ENCODE data around the gene GAREM2. TPM values are rescaled to one million over a fixed set of nuclear protein-coding genes. Genes with fewer than 3 reads are reported as not detected.
A peak's percentile ranks its signal among the peaks of the same experiment; 100 is the strongest.

Gene GAREM2
- total RNA-seq, 2 donors from 2014 or later, result 2.1 TPM

DNA sequence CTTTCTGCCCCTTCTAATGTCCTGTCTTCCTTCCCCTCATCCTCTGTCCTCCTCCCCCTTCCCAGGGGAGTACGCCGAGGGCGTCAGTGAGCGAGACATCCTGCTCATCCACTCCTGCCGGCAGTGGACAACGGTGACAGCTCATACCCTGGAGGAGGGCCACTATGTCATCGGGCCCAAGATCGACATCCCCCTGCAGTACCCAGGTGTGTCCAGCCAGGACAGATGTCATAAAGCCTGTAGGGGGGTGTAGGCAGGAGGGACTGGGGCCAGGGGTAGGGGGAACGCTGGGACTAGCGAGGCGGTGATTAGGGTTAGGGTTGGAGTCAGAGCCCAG lies 3.4 kb downstream of the GAREM2 start:
- Mint-ChIP-seq H3K9me3 (no peaks in the 10 kb centered on the region), H3K27ac (no peak overlapping the region), H3K4me3 (no peak overlapping the region), H3K36me3 (ENCODE audit: low read depth) (peaks cover 11% of the 10 kb centered on the region), H3K27me3 (peaks cover 33% of the 10 kb centered on the region), H3K4me1 (peaks cover 9% of the 10 kb centered on the region)
- ATAC-seq (replicated peaks), result no peak

DNA sequence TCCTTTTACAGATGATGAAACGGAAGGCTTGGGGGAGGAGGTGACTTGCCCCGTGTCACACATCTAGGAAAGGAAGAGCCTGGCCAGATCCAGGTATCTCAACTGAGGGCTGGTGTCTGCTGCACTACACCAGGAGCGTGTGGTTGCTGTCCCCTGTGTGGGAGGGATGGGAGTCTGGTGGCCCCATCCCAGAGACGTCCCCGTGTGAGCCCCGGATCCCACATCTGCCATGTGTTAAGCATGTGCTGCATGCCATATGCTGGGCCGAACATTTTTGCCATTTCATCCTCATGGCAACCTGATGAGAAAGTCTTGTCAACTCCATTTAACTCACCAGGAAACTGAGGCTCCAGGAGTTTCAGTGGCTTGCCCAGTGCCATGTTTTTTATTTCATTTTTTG lies 4.2 kb downstream of the GAREM2 start:
- ATAC-seq (replicated peaks), result no peak
- peaks cover 4% of the 10 kb centered on the region for H3K4me1 Mint-ChIP-seq
- no peak overlapping the region for H3K27ac Mint-ChIP-seq
- peaks cover 2% of the 10 kb centered on the region for H3K36me3 Mint-ChIP-seq (ENCODE audit: low read depth)
- H3K4me3 Mint-ChIP-seq, result no peak overlapping the region
- H3K27me3 Mint-ChIP-seq, result peaks cover 26% of the 10 kb centered on the region
- H3K9me3 Mint-ChIP-seq, result no peaks in the 10 kb centered on the region

DNA sequence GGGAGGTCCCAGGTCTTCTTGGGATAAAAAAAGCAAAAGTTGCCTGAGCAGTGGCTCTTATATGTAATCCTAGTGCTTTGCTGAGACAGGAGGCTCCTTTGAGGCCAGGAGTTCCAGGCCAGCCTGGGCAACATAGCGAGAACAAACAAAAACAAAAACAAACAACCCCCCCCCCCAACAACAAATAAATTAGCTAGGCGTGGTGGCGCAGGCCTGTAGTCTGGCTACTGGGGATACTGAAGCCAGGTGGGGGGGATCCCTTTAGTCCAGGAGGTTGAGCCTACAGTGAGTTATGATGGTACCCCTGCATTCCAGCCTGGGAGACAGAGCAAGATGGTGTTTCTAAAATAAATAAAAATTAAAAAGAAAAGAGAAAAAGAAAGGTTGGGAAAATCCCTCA lies 5.4 kb downstream of the GAREM2 start:
- ATAC-seq (replicated peaks), result no peak
- H3K4me3 Mint-ChIP-seq, result peak overlapping the region; percentile 66

DNA sequence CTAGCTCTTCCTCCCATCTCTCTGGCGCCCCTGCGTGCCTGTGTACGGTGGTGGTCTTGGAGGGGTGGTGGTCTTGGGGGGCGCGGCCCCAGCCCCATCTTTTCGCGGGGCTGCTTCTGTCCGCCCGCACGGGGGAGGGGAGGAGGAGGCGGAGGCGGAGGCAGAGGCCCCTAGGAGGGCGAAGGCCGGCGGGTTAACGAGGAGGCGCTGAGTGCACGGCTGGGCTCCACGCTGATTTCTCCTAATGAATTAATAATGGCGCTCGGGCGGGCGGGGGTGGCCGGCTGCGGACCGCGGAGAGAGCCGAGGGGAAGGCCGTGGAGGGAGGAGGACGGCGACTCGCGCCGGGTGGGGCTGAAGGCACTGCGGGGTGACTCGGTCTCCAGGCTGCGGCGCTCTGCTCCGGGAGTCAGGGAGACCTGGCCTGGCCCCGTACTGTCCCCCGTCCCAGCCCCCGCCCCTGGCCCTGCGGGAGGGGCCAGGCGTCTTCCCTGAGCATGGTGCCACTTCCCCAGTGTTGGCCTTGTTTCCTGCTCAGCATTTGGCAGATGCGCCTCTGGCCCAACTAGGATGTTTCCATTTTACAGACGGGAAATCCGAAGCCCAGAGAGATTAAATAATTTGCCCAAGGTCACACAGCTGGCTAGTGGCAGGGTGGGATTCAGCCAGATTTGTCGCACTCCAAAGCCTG lies 6.0 kb downstream of the GAREM2 start:
- peak; percentile 67 for ATAC-seq (replicated peaks)
- H3K4me1 Mint-ChIP-seq, result peaks cover 4% of the 10 kb centered on the region
- H3K9me3 Mint-ChIP-seq, result no peaks in the 10 kb centered on the region
- H3K27ac Mint-ChIP-seq, result no peak overlapping the region
- peak overlapping the region; percentile 66 for H3K4me3 Mint-ChIP-seq
- no peaks in the 10 kb centered on the region for H3K36me3 Mint-ChIP-seq (ENCODE audit: low read depth)
- peaks cover 24% of the 10 kb centered on the region for H3K27me3 Mint-ChIP-seq

More for the DNA sequence above, 5.4 kb downstream of the GAREM2 start:
- Mint-ChIP-seq H3K27ac (no peak overlapping the region), H3K36me3 (ENCODE audit: low read depth) (no peaks in the 10 kb centered on the region), H3K27me3 (peaks cover 24% of the 10 kb centered on the region), H3K4me1 (peaks cover 4% of the 10 kb centered on the region), H3K9me3 (no peaks in the 10 kb centered on the region)

DNA sequence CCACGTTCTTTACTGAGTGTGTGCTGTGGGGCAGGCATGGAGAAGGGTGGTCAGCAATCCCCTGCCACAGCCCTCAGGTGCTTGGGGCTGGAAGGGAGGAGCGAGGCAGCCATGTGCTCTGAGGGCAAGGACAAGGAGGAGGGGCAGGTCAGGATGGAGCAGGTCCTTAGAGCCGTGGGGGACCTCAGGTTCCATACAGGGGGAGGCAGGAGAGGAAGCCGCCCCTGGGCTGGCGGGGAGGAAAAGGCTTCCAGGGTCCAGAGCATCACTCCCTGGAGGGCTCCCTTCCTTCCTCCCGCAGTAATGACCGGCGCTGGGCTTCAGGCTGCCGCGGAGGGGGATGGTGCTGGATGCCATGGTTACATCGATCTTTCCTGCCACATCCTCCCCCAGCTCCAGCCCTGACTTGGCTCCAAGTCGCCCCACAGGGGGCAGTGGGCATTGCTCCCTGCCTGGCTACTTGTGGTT lies 6.6 kb downstream of the GAREM2 start:
- peak; percentile 17 for ATAC-seq (replicated peaks)
- H3K27me3 Mint-ChIP-seq, result peaks cover 20% of the 10 kb centered on the region
- no peaks in the 10 kb centered on the region for H3K9me3 Mint-ChIP-seq
- peak overlapping the region; percentile 66 for H3K4me3 Mint-ChIP-seq
- H3K4me1 Mint-ChIP-seq, result peaks cover 4% of the 10 kb centered on the region
- no peak overlapping the region for H3K27ac Mint-ChIP-seq
- no peaks in the 10 kb centered on the region for H3K36me3 Mint-ChIP-seq (ENCODE audit: low read depth)

DNA sequence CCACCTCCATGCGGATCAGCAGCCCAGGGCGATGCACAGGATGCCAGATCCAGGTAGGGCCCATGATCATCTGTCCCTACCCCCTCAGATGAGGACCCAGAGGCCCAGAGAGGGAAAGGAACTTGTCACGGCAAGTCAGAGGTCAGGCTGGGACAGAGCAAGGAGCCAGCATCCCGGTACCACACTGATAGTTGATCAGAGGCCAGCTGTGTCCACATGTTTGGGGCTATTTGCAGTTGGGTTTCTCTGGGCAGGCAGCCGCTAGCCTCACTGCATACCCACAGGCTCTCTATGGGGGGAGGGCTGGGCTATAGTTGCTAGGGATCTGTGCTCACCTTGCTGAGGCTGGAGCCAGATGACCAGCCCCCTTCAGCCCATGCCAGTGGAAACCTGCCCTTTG lies 9.6 kb downstream of the GAREM2 start:
- peaks cover 10% of the 10 kb centered on the region for H3K4me1 Mint-ChIP-seq
- H3K27me3 Mint-ChIP-seq, result peaks cover 10% of the 10 kb centered on the region
- no peak for ATAC-seq (replicated peaks)
- no peak overlapping the region for H3K4me3 Mint-ChIP-seq
- H3K27ac Mint-ChIP-seq, result peak overlapping the region; percentile 46
- no peaks in the 10 kb centered on the region for H3K36me3 Mint-ChIP-seq (ENCODE audit: low read depth)
- no peaks in the 10 kb centered on the region for H3K9me3 Mint-ChIP-seq

DNA sequence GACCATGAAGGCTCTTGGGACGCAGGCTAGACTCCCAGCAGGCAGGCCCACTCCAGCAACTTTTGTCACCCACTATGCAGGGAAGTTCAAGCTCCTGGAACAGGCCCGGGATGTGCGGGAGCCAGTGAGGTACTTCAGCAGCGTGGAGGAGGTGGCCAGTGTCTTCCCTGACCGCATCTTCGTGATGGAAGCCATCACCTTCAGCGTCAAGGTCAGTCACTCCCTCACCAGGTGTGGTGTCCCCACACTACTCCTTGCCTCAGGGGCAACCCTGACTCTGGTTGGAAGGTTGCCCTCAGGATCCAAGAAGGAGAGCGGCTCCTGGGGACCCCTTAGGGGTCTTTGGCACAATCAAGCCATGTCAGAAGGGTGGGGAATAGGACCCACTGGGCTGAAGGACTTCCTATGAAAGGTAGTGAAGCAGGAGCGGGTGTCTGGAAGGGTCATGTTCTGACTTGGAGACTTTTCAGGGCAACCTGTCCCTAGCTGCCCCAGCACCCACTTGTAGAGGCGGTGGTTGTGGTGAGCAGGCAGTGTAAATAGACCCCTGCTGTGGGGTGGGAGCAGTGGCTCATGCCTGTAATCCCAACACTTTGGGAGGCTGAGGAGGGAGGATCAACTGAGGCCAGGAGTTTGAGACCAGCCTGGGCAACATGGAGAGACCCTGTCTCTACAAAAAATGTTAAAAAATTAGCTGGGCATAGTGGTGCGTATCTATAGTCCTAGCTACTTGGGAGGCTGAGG lies 10.2 kb downstream of the GAREM2 start:
- H3K4me1 Mint-ChIP-seq, result peaks cover 10% of the 10 kb centered on the region
- peaks cover 10% of the 10 kb centered on the region for H3K27me3 Mint-ChIP-seq
- peak overlapping the region; percentile 69 for H3K4me3 Mint-ChIP-seq
- H3K36me3 Mint-ChIP-seq (ENCODE audit: low read depth), result no peaks in the 10 kb centered on the region
- no peak for ATAC-seq (replicated peaks)
- no peak overlapping the region for H3K27ac Mint-ChIP-seq
- no peaks in the 10 kb centered on the region for H3K9me3 Mint-ChIP-seq

DNA sequence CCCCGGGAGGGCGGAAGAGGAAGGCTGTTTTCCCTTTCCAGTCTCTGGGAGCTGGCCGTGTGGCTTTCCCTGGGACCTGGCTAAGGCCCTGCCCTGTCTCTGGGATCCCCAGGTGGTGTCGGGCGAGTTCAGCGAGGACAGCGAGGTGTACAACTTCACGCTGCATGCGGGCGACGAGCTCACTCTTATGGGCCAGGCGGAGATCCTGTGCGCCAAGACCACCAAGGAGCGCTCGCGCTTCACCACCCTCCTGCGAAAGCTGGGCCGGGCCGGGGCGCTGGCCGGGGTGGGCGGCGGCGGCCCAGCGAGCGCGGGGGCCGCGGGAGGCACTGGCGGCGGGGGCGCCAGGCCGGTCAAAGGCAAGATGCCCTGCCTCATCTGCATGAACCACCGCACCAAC lies 11.2 kb downstream of the GAREM2 start:
- no peaks in the 10 kb centered on the region for H3K36me3 Mint-ChIP-seq (ENCODE audit: low read depth)
- peaks cover 10% of the 10 kb centered on the region for H3K27me3 Mint-ChIP-seq
- no peak for ATAC-seq (replicated peaks)
- no peak overlapping the region for H3K27ac Mint-ChIP-seq
- no peaks in the 10 kb centered on the region for H3K9me3 Mint-ChIP-seq
- H3K4me1 Mint-ChIP-seq, result peaks cover 9% of the 10 kb centered on the region
- H3K4me3 Mint-ChIP-seq, result peak overlapping the region; percentile 69

DNA sequence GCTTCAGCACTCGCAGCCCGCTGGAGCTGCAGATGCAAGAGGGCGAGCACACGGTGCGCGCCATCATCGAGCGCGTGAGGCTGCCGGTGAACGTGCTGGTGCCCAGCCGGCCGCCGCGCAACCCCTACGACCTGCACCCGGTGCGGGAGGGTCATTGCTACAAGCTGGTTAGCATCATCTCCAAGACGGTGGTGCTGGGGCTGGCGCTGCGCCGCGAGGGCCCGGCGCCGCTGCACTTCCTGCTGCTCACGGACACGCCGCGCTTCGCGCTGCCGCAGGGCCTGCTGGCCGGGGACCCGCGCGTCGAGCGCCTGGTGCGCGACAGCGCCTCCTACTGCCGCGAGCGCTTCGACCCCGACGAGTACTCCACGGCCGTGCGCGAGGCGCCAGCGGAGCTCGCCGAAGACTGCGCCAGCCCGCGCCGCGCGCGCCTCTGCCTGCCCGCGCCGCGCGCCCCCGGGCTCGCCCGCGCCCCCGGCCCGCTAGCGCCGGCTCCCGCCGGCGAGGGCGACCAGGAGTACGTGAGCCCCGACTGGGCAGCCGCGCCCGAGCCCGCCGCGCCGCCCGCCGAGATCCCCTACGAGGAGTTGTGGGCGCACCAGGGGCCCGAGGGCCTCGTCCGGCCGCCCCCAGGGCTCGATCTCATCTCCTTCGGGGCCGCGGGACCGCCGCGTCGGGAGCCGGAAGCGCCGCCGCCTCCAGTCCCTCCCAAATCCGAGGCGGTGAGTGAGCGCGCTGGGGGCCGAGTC lies 11.8 kb downstream of the GAREM2 start:
- peak; percentile 98 for ATAC-seq (replicated peaks)
- no peaks in the 10 kb centered on the region for H3K9me3 Mint-ChIP-seq
- H3K4me1 Mint-ChIP-seq, result peaks cover 6% of the 10 kb centered on the region
- H3K4me3 Mint-ChIP-seq, result peak overlapping the region; percentile 70
- peak overlapping the region; percentile 66 for H3K27ac Mint-ChIP-seq
- H3K36me3 Mint-ChIP-seq (ENCODE audit: low read depth), result no peaks in the 10 kb centered on the region
- peaks cover 7% of the 10 kb centered on the region for H3K27me3 Mint-ChIP-seq

DNA sequence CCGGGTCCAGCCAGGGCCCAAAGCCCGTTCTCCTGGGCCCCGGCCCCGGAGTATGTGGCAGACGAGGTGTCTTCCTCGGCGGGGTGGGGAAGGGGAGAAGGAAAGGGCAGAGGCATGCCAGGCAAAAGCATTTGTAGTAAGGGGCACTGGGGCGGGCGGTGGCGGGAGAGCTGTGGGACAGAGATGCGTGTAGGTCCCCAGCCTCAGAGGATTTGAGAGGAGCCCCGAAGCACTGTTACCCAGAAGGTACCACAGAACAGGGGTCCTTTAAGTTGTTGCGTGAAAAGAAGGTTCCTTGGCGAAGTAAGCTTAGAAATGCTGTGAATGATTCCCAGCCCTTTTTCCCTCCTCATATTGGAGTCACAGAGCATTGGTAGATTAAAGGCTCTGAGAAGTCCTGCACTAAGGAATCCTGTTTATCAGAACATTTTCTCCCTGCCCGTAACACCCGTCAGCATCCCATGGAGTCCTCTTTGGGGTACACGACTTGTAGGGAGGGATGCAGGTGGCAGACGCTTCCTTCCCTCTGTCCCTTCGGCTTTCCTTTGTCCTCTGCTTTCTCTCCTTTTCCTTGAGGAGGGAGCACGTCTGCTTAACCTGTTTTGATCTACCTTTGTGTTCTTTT lies 12.5 kb downstream of the GAREM2 start:
- Mint-ChIP-seq H3K36me3 (ENCODE audit: low read depth) (no peaks in the 10 kb centered on the region), H3K9me3 (no peaks in the 10 kb centered on the region), H3K27me3 (peaks cover 3% of the 10 kb centered on the region), H3K4me1 (peaks cover 6% of the 10 kb centered on the region), H3K4me3 (peak overlapping the region; percentile 70), H3K27ac (peak overlapping the region; percentile 66)
- no peak for ATAC-seq (replicated peaks)

DNA sequence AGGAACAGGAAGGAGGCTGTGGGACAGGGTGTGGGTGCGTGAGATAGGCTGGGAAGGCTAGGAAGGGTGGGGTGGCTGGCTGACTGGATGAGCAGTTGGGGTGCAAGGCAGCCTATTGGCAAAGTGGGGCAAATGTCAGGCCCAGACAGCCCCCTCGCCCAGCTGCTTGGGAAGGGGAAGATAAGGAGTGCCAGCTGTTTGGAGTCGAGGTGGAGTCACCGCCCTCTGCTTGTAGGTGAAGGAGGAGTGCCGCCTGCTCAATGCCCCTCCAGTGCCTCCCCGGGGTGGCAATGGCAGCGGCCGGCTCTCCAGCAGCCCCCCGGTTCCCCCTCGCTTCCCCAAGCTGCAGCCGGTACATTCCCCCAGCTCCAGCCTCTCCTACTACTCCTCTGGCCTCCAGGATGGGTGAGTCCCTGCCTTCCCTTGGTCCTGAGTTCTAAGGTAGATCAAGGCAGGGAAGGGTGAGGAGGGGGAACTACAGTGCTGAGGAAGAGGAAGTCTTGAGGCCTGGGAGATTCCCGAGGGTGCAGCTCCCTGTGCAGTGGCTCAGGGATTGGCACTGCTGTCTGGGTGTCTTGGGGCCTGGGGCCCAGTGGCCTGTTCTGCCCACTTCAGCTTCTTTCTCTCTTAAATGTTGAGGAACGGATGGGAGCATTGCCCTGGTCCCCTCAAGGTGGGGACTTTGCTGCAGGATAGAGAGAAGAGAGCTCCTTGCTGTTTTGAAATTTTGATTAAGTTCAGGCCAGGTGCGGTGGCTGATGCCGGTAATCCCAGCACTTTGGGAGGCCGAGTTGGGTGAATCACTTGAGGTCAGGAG lies 13.3 kb downstream of the GAREM2 start:
- H3K27ac Mint-ChIP-seq, result peak overlapping the region; percentile 66
- peaks cover 7% of the 10 kb centered on the region for H3K36me3 Mint-ChIP-seq (ENCODE audit: low read depth)
- H3K4me3 Mint-ChIP-seq, result peak overlapping the region; percentile 70
- no peaks in the 10 kb centered on the region for H3K9me3 Mint-ChIP-seq
- peaks cover 6% of the 10 kb centered on the region for H3K4me1 Mint-ChIP-seq
- no peak for ATAC-seq (replicated peaks)
- peaks cover 2% of the 10 kb centered on the region for H3K27me3 Mint-ChIP-seq

DNA sequence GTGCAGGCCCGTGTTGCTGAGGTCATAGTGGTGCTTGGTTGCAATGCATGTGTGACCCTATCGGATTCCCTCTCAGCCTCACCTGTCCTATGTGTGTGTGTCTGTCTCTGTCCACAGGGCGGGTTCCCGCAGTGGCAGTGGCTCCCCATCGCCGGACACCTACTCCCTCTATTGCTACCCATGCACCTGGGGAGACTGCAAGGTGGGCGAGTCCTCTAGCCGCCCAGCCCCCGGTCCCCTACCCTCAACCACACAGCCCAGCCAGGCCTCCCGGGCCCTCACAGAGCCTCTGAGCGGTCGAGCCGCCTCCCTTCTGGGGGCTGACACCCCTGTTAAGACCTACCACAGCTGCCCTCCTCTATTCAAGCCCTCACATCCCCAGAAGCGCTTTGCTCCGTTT lies 14.2 kb downstream of the GAREM2 start:
- no peak overlapping the region for H3K27ac Mint-ChIP-seq
- H3K36me3 Mint-ChIP-seq (ENCODE audit: low read depth), result peaks cover 16% of the 10 kb centered on the region
- no peaks in the 10 kb centered on the region for H3K9me3 Mint-ChIP-seq
- no peaks in the 10 kb centered on the region for H3K27me3 Mint-ChIP-seq
- no peak for ATAC-seq (replicated peaks)
- no peak overlapping the region for H3K4me3 Mint-ChIP-seq
- H3K4me1 Mint-ChIP-seq, result peaks cover 6% of the 10 kb centered on the region

DNA sequence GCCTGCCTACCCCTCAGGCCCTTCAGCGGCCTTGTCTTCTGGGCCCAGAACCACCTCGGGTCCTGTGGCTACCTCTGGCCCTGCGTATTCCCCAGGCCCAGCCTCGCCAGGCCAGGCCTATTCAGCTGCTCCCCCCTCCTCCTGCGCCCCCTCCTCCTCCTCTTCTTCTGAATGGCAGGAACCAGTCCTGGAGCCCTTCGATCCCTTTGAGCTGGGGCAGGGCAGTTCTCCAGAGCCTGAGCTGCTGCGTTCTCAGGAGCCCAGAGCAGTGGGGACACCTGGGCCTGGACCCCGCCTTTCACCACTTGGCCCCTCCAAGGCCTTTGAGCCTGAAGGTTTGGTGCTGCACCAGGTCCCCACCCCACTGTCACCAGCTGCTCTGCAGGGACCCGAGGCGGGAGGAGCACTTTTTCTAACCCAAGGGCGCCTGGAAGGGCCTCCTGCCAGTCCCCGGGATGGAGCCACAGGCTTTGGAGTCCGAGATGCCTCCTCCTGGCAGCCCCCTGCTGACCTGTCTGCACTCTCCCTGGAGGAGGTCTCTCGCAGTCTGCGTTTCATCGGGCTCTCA lies 14.7 kb downstream of the GAREM2 start:
- Mint-ChIP-seq H3K27me3 (no peaks in the 10 kb centered on the region), H3K9me3 (no peaks in the 10 kb centered on the region), H3K36me3 (ENCODE audit: low read depth) (peaks cover 21% of the 10 kb centered on the region), H3K4me1 (peaks cover 6% of the 10 kb centered on the region), H3K4me3 (no peak overlapping the region), H3K27ac (no peak overlapping the region)
- no peak for ATAC-seq (replicated peaks)
